ENCODE data around the gene SRGAP1. TPM values are rescaled to one million over a fixed set of nuclear protein-coding genes. Genes with fewer than 3 reads are reported as not detected.
A peak's percentile ranks its signal among the peaks of the same experiment; 100 is the strongest.

SRGAP1 gene
- total and polyA plus RNA-seq, 2 of the 4 experiments (the other 2 are of a cell fraction): 10.0 to 10.2 TPM

- H2AK5ac ChIP-seq (ENCODE audit: low read depth, low read length): peak overlapping the region; percentile 9; the same call in 1 of the 2 replicates
Observed at GRCh38 chr12:63888908-63889635, 44.6 kb downstream of the SRGAP1 start.

More at GRCh38 chr12:63888908-63889635, 44.6 kb downstream of the SRGAP1 start:
- peak overlapping the region; percentile 77; the same call in 1 of the 2 replicates for H3K27ac ChIP-seq (ENCODE audit: insufficient read depth, low read length)
- ATAC-seq (ENCODE audit: low read depth): peak; percentile 91
- peaks cover 12% of the 10 kb centered on the region for H3K36me3 ChIP-seq (ENCODE audit: control insufficient read depth, insufficient read depth, low read length)
- no peak overlapping the region for H3K4me3 ChIP-seq (ENCODE audit: insufficient read depth, low read depth, low read length)
- in situ Hi-C loops (cut with MboI; ENCODE audit: low sequenced_read_pairs) (no loop called here), dilution Hi-C loops (cut with HindIII; ENCODE audit: low sequenced_read_pairs, unreplicated experiment) (no loop called here), intact Hi-C loops (cut with micrococcal nuclease) (no loop called here)
- H3K23ac ChIP-seq (ENCODE audit: low read depth, low read length): peak overlapping the region; percentile 68
- peak overlapping the region; percentile 19 for H2AFZ ChIP-seq (replicated peaks; ENCODE audit: low read length, poor library complexity)
- peaks cover 18% of the 10 kb centered on the region for H3K4me1 ChIP-seq (ENCODE audit: control insufficient read depth, insufficient read depth, low read length)
- POLR2A ChIA-PET (ENCODE audit: unreplicated experiment): no interaction called here
- peak overlapping the region; percentile 54 for H3K14ac ChIP-seq (replicated peaks; ENCODE audit: low read depth, low read length)
- no CpG with 5 or more reads among the region's 8 CpGs for WGBS, 2 experiments (ENCODE audit: extremely low coverage in 2 of 2, insufficient read length in 1 of 2)
- H3K56ac ChIP-seq (ENCODE audit: extremely low read depth, insufficient read depth, low read length): no peak overlapping the region
- peak; percentile 85 for DNase-seq
- peaks cover 28 to 77% of the 10 kb centered on the region in 2 experiments for H3K79me1 ChIP-seq (ENCODE audit: low read depth in 1 of 2, low read length in 2 of 2)
- H4K91ac ChIP-seq (ENCODE audit: insufficient read depth, low read depth, low read length): no peak overlapping the region
- H4K8ac ChIP-seq (ENCODE audit: low read depth in 2 of 2, low read length in 2 of 2): peak overlapping the region in 1 of 2 experiments; percentile 17; a peak in 1 of 4 replicates
- peak overlapping the region; percentile 65; the same call in 1 of the 2 replicates for H3K4ac ChIP-seq (ENCODE audit: low read depth, low read length)
- H3K9me3 ChIP-seq (ENCODE audit: control insufficient read depth, insufficient read depth, low read length): no peaks in the 10 kb centered on the region
- CTCF ChIA-PET: interaction anchor here (1.0 to 1.3 kb wide), 2 partner anchors 21 to 39 kb away, joined by 3 to 5 read pairs; no protein-coding TSS in a partner anchor
- no peak overlapping the region for H2BK20ac ChIP-seq (ENCODE audit: low read depth, low read length)
- no peak overlapping the region for H3K18ac ChIP-seq (ENCODE audit: low read depth, low read length)
- no TSS peak for BruUV-seq (replicated peaks)
- no peak overlapping the region for H2BK120ac ChIP-seq (ENCODE audit: low read depth, low read length)
- H4K20me1 ChIP-seq (ENCODE audit: insufficient read depth, low read length): peaks cover 73% of the 10 kb centered on the region
- H2AK9ac ChIP-seq (replicated peaks; ENCODE audit: low read depth, low read length, poor library complexity): no peak overlapping the region
- peaks cover 17% of the 10 kb centered on the region for H3K9me1 ChIP-seq (ENCODE audit: insufficient read depth, low read length)
- H3K9ac ChIP-seq (ENCODE audit: low read depth, low read length): peak overlapping the region; percentile 35
- H2BK15ac ChIP-seq (ENCODE audit: low read depth, low read length): no peak overlapping the region
- peak overlapping the region; percentile 36 for H4K5ac ChIP-seq (ENCODE audit: low read depth, low read length)
- peak overlapping the region; percentile 57 for H3K4me2 ChIP-seq (ENCODE audit: low read depth, low read length)
- H3K27me3 ChIP-seq (ENCODE audit: control insufficient read depth, insufficient read depth, low read length): no peaks in the 10 kb centered on the region
- H2BK5ac ChIP-seq (ENCODE audit: low read depth, low read length, poor library complexity, severe bottlenecking): peak overlapping the region; percentile 47
- TF ChIP-seq POLR2A (IDR thresholded peaks at IDR 0.05; ENCODE audit: low read depth, low read length) (no peak), FOS (IDR thresholded peaks at IDR 0.05; ENCODE audit: low read depth, low read length) (peak; percentile 44)
